Gastrocnemius medialis (tissue), 4 donors: ENCODE data around the gene TLL2. TPM values are rescaled to one million over a fixed set of nuclear protein-coding genes. Genes with fewer than 3 reads are reported as not detected.

Experiments used
- ATAC-seq, 2 donors: fragments of 150-250 bp; one replicate each; pipeline ENCODE4 v1.9.1; 2016
- DNase-seq, 2 donors: peaks; one replicate each; pipeline ENCODE4 v3.0.0-alpha.2; 2019
- H3K27ac ChIP-seq, 4 donors: fragments of 200-600 bp; sonication (generic); 1 replicate in 1 of 4; 2 replicates in 3 of 4; pipeline ENCODE4 v1.5.1; 2016 to 2018; ENCODE audit warnings: mild to moderate bottlenecking in 2 of 4, moderate library complexity in 1 of 4
- H3K27me3 ChIP-seq, 3 donors: fragments of 200-600 bp; sonication (generic) in 2 of 3; 1 replicate in 1 of 3; 2 replicates in 2 of 3; pipeline versions ENCODE4 v1.5.1 to v1.6.0; 2016 to 2019; ENCODE audit warnings: mild to moderate bottlenecking in 1 of 3, moderate library complexity in 1 of 3
- H3K36me3 ChIP-seq, 2 donors: fragments of 200-600 bp; sonication (generic) in 1 of 2; one replicate each; pipeline ENCODE4 v1.5.1; 2017 to 2018
- H3K4me1 ChIP-seq, 2 donors: fragments of 200-600 bp; sonication (generic) in 1 of 2; one replicate each; pipeline ENCODE4 v1.5.1; 2016 to 2017; ENCODE audit warnings: mild to moderate bottlenecking in 2 of 2
- H3K4me3 ChIP-seq, 4 donors: fragments of 200-600 bp; sonication (generic) in 3 of 4; 1 replicate in 1 of 4; 2 replicates in 3 of 4; pipeline ENCODE4 v1.5.1; 2016 to 2019; ENCODE audit warnings: mild to moderate bottlenecking in 2 of 4
- H3K9me3 ChIP-seq, 3 donors: fragments of 200-600 bp; sonication (generic) in 2 of 3; 1 replicate in 1 of 3; 2 replicates in 2 of 3; pipeline ENCODE4 v1.5.1; 2016 to 2019
- POLR2A ChIP-seq, 2 donors: fragments of 450-650 bp; IDR thresholded peaks; one replicate each; pipeline ENCODE4 v1.6.1; 2017; ENCODE audit warnings: antibody characterized with exemption in 2 of 2, mild to moderate bottlenecking in 2 of 2, moderate library complexity in 2 of 2
- in situ Hi-C, 4 donors: fragments of 200-750 bp; cut with MboI; loops; one replicate each; pipeline versions ENCODE4 v1.15.0 to v1.8.0; 2017; ENCODE audit warnings: low sequenced_read_pairs in 4 of 4
- intact Hi-C: fragments of 100-400 bp; cut with DNase I; formaldehyde crosslinking; loops from one replicate; pipeline ENCODE4 v1.15.1; 2023; ENCODE audit warnings: low total_unique reads
- total RNA-seq, 4 donors: library from RNA; depleted of rRNA; stranded (reverse); fragments of >200 nt; gene quantifications; one replicate each; pipeline versions ENCODE4 v1.1.0 to v1.2.3, GENCODE V29; 2016
- TF ChIP-seq, protein P1 (sequence below), 5 experiments: fragments of 450-650 bp in 3 of 5; fragments of 200-600 bp in 2 of 5; sonication (generic) in 2 of 5; IDR thresholded peaks in 4 of 5; conservative IDR thresholded peaks in 1 of 5; 1 replicate in 4 of 5; 2 replicates in 1 of 5; pipeline ENCODE4 v1.5.1; 2016 to 2019; ENCODE audit warnings: antibody characterized with exemption in 5 of 5, mild to moderate bottlenecking in 3 of 5, moderate library complexity in 3 of 5

TLL2 gene
- total RNA-seq, 4 donors from 2014 or later, result 0.10 to 1.0 (median 0.44) TPM; not detected in 1

DNA sequence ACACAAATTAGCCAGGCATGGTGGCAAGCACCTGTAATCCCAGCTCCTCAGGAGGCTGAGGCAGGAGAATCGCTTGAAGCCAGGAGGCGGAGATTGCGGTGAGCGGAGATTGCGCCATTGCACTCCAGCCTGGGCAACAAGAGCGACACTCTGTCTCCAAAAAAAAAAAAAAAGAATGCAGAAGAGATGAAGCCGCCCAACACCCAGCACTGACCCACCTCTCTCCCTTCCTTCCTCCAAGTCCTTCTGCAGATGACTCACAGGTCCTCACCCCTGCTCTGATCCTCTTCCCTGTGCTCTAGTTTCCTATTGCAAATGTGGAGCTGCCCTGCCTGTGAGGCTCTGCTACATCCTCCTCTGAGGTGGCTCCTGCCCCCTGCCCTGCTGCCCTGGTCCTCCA lies 132.9 kb downstream of the TLL2 start:
- ATAC-seq, result no peak
- in situ Hi-C loops, result loop anchor here (25.0 kb wide), 3 partner anchors 131 to 831 kb away; partner anchors contain the start of gene TLL2 (in 1 of the 4)
- intact Hi-C loops, result no loop called here
- Histone ChIP-seq H3K4me1 (no peaks in the 10 kb centered on the region), H3K4me3 (no peak overlapping the region), H3K27ac (no peak overlapping the region), H3K9me3 (no peaks in the 10 kb centered on the region), H3K27me3 (no peaks in the 10 kb centered on the region), H3K36me3 (no peaks in the 10 kb centered on the region)
- no peak for DNase-seq
- TF ChIP-seq POLR2A (IDR thresholded peaks at IDR 0.05), result no peak
- TF ChIP-seq, protein P1, sequence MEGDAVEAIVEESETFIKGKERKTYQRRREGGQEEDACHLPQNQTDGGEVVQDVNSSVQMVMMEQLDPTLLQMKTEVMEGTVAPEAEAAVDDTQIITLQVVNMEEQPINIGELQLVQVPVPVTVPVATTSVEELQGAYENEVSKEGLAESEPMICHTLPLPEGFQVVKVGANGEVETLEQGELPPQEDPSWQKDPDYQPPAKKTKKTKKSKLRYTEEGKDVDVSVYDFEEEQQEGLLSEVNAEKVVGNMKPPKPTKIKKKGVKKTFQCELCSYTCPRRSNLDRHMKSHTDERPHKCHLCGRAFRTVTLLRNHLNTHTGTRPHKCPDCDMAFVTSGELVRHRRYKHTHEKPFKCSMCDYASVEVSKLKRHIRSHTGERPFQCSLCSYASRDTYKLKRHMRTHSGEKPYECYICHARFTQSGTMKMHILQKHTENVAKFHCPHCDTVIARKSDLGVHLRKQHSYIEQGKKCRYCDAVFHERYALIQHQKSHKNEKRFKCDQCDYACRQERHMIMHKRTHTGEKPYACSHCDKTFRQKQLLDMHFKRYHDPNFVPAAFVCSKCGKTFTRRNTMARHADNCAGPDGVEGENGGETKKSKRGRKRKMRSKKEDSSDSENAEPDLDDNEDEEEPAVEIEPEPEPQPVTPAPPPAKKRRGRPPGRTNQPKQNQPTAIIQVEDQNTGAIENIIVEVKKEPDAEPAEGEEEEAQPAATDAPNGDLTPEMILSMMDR (IDR thresholded peaks at IDR 0.05 in 4 of 5, conservative IDR thresholded peaks at IDR 0.05 in 1 of 5), result no peak

DNA sequence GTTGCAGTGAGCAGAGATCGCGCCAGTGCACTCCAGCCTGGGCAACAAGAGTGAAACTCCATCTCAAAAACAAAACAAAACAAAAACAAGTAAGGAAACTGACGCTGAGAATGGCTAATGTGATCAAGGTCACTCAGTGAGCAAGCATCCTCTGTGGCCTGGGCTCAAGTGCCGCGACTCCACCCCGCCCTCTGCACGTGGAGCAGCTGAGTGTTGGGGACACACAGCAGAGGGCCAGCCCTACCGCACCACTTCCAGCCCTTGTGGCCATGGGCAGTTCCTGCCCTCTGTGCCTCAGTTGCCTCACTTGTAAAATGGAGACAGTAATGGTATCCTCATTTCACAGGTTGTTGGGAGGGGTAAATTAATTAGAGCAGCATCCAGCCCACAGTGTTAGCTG lies 134.0 kb downstream of the TLL2 start:
- H3K36me3 ChIP-seq, result no peaks in the 10 kb centered on the region
- H3K9me3 ChIP-seq, result no peaks in the 10 kb centered on the region
- in situ Hi-C loops (loop anchor here (10.0 to 25.0 kb wide), 5 partner anchors 133 to 833 kb away; partner anchors contain the start of gene TLL2 (in 2 of the 4)), intact Hi-C loops (loop anchor here (5.0 to 10.0 kb wide), 2 partner anchors 453 to 835 kb away; partner anchors contain the start of gene LCOR)
- no peak overlapping the region for H3K4me3 ChIP-seq
- TF ChIP-seq, protein P1 (IDR thresholded peaks at IDR 0.05 in 4 of 5, conservative IDR thresholded peaks at IDR 0.05 in 1 of 5), result no peak
- no peak for TF ChIP-seq POLR2A (IDR thresholded peaks at IDR 0.05)
- peaks cover 0 to 3% of the 10 kb centered on the region in 2 donors for H3K4me1 ChIP-seq
- DNase-seq (no peak), ATAC-seq (no peak)
- H3K27me3 ChIP-seq, result no peaks in the 10 kb centered on the region
- no peak overlapping the region for H3K27ac ChIP-seq

DNA sequence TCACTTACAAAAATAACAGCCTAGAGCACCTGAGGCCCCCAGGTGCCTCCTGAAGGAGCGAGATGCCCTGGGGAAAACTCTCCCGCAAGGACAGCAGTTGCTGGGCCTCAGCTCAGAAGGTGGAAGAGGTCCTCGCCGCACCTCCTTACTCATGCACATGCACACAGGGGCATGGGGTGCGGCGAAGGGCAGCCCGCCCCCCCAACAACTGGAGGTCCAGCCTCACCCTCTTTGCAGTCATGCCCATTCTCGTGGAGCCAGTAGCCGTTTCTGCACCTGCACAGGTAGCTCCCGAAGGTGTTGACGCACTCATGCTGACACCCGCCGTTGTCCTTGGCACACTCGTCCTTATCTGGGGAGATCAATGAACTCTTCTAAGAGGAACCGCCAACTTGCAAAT lies 135.0 kb downstream of the TLL2 start:
- in situ Hi-C loops, result loop anchor here (10.0 to 25.0 kb wide), 5 partner anchors 134 to 834 kb away; partner anchors contain the start of gene TLL2 (in 2 of the 4)
- H3K4me3 ChIP-seq, result no peak overlapping the region
- peaks cover 0 to 6% of the 10 kb centered on the region in 2 donors for H3K4me1 ChIP-seq
- TF ChIP-seq, protein P1 (IDR thresholded peaks at IDR 0.05 in 4 of 5, conservative IDR thresholded peaks at IDR 0.05 in 1 of 5), result no peak
- TF ChIP-seq POLR2A (IDR thresholded peaks at IDR 0.05), result no peak
- intact Hi-C loops, result loop anchor here (5.0 to 10.0 kb wide), 2 partner anchors 454 to 836 kb away; partner anchors contain the start of gene LCOR
- H3K9me3 ChIP-seq, result no peaks in the 10 kb centered on the region
- no peaks in the 10 kb centered on the region for H3K27me3 ChIP-seq
- H3K27ac ChIP-seq, result no peak overlapping the region
- ATAC-seq (no peak), DNase-seq (no peak)
- no peaks in the 10 kb centered on the region for H3K36me3 ChIP-seq

DNA sequence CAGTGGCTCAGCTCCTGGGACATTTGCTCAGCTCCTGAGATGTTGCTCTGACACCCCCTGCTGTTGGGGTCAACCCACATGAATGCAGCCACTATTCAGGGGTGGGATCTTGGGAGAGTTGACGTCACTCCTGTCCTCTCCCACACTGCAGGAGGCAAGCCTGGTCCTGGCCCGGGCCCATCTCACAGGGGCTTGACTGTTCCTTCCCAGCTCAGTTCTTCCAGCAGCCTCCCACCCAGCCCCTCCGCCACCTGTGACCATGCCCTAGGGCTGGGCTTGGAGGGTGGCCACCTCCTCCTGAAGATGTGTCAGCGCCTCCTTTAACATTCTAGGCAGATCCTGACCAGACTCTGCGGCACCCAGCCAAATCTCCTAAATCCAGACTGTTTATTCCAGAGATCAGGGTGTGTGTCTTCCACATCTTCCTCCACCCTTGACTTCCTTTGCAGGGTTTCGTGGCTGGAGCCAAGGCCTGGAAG lies 135.9 kb downstream of the TLL2 start:
- Histone ChIP-seq H3K27ac (no peak overlapping the region), H3K4me1 (peaks cover 0 to 6% of the 10 kb centered on the region in 2 donors), H3K9me3 (no peaks in the 10 kb centered on the region), H3K4me3 (no peak overlapping the region), H3K27me3 (no peaks in the 10 kb centered on the region), H3K36me3 (no peaks in the 10 kb centered on the region)
- in situ Hi-C loops (loop anchor here (10.0 to 25.0 kb wide), 5 partner anchors 134 to 834 kb away; partner anchors contain the start of gene TLL2 (in 2 of the 4)), intact Hi-C loops (loop anchor here (5.0 to 10.0 kb wide), 2 partner anchors 454 to 837 kb away; partner anchors contain the start of gene LCOR)
- TF ChIP-seq, protein P1 (IDR thresholded peaks at IDR 0.05 in 4 of 5, conservative IDR thresholded peaks at IDR 0.05 in 1 of 5), result no peak
- TF ChIP-seq POLR2A (IDR thresholded peaks at IDR 0.05), result no peak
- no peak for ATAC-seq
- no peak for DNase-seq
